Measurements from ENCODE around the gene GIPC1. TPM values are rescaled to one million over a fixed set of nuclear protein-coding genes. Genes with fewer than 3 reads are reported as not detected.

The GIPC1 gene
- total and polyA plus RNA-seq, 9 of the 15 experiments (the other 6 are each of a cell fraction or from before 2014, with no cell fraction given): 0.49 to 54.7 (median 24.8) TPM

- TF ChIP-seq ETS1 (conservative IDR thresholded peaks at IDR 0.05; ENCODE audit: control insufficient read depth, low read depth, low read length) (no peak), MNT (conservative IDR thresholded peaks at IDR 0.05) (peak; percentile 71 to 72), NRF1 (conservative IDR thresholded peaks at IDR 0.05 in 1 of 2, IDR thresholded peaks at IDR 0.05 in 1 of 2) (peak; percentile 98), VEZF1 (CRISPR knock-in tag; IDR thresholded peaks at IDR 0.05) (peak; percentile 44; the same call in 1 of the 2 replicates), HNRNPLL (IDR thresholded peaks at IDR 0.05; ENCODE audit: low read depth, low read length, poor library complexity, severe bottlenecking) (no peak), ZNF695 (CRISPR knock-in tag; IDR thresholded peaks at IDR 0.05) (no peak), E2F6 (IDR thresholded peaks at IDR 0.05; ENCODE audit: borderline replicate concordance in 1 of 2, extremely low read depth in 1 of 2, insufficient read depth in 1 of 2, insufficient read length in 1 of 2, low read depth in 1 of 2, low read length in 1 of 2, poor library complexity in 1 of 2, severe bottlenecking in 1 of 2) (peak; percentile 16 to 61), MEF2D (tag; conservative IDR thresholded peaks at IDR 0.05; ENCODE audit: low read depth) (no peak), NONO (IDR thresholded peaks at IDR 0.05; ENCODE audit: low read depth in 2 of 2, low read length in 1 of 2) (0 out of 4 replicates have a peak, but pooled peaks of 1 of the 2 experiments have one; percentile 46), EWSR1 (IDR thresholded peaks at IDR 0.05; ENCODE audit: borderline replicate concordance, low read depth, partially characterized antibody) (no peak), MCM2 (IDR thresholded peaks at IDR 0.05; ENCODE audit: low read depth) (no peak), TBP (optimal IDR thresholded peaks at IDR 0.05; ENCODE audit: low read depth, low read length) (peak; percentile 98), POLR2AphosphoS5 (IDR thresholded peaks at IDR 0.05; ENCODE audit: control insufficient read depth, insufficient read depth, low read depth, low read length) (peak; percentile 90), COPS2 (conservative IDR thresholded peaks at IDR 0.05) (no peak), ZNF347 (CRISPR knock-in tag; IDR thresholded peaks at IDR 0.05; ENCODE audit: low read depth) (no peak), EP300 (IDR thresholded peaks at IDR 0.05; ENCODE audit: low read length) (no peak), ZNF766 (CRISPR knock-in tag; conservative IDR thresholded peaks at IDR 0.05) (0 out of 2 replicates have a peak, but pooled peaks have one; percentile 55), ZNF449 (CRISPR knock-in tag; IDR thresholded peaks at IDR 0.05) (no peak), STAG1 (CRISPR knock-in tag; IDR thresholded peaks at IDR 0.05; ENCODE audit: borderline replicate concordance) (no peak)
These were observed 33.5 kb upstream of the GIPC1 start, which contains the start of gene TECR (continued) for GRCh38 chr19:14529254-14530004.

All from K562 (cell line).